ENCODE data around the gene AFF3.

The AFF3 gene

DNA sequence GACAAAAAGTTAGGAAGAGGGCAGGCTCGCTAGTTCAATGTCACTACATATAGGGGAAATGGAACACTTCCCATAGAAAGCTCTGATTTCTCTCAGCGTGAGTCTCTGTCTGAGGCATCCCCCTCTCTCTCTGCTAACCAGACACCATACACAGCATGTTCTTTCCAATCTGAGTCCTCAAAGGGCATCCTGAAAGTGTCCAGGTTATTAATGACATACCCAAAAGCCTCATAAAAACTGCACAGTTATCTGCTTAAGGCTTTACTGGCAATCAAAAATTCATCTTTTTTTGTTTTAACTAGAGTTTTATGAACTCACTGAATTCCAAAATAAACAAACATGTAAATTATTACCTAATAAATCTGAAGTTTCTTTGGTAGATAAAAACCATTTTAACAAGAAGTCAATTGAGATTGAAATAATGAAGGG lies 137.4 kb downstream of the AFF3 start:
- no peak overlapping the region for H3K4me3 ChIP-seq (ENCODE audit: low read depth, low read length)
- no peak for TF ChIP-seq CTCF (IDR thresholded peaks at IDR 0.05; ENCODE audit: borderline replicate concordance, insufficient read depth, low read depth, low read length)

- no peak overlapping the region for H3K4me3 ChIP-seq (ENCODE audit: low read depth, low read length)
- no peak for TF ChIP-seq CTCF (IDR thresholded peaks at IDR 0.05; ENCODE audit: borderline replicate concordance, insufficient read depth, low read depth, low read length)
These were observed 138.0 kb downstream of the AFF3 start for GRCh38 chr2:100004348-100004884.

- TF ChIP-seq CTCF (IDR thresholded peaks at IDR 0.05; ENCODE audit: borderline replicate concordance, insufficient read depth, low read depth, low read length) = no peak
- no peak overlapping the region for H3K4me3 ChIP-seq (ENCODE audit: low read depth, low read length)
These were observed 140.3 kb downstream of the AFF3 start for GRCh38 chr2:100002059-100002458.

- no peak overlapping the region for H3K4me3 ChIP-seq (ENCODE audit: low read depth, low read length)
- TF ChIP-seq CTCF (IDR thresholded peaks at IDR 0.05; ENCODE audit: borderline replicate concordance, insufficient read depth, low read depth, low read length) = no peak
These were observed 141.3 kb downstream of the AFF3 start for GRCh38 chr2:100000915-100001707.

DNA sequence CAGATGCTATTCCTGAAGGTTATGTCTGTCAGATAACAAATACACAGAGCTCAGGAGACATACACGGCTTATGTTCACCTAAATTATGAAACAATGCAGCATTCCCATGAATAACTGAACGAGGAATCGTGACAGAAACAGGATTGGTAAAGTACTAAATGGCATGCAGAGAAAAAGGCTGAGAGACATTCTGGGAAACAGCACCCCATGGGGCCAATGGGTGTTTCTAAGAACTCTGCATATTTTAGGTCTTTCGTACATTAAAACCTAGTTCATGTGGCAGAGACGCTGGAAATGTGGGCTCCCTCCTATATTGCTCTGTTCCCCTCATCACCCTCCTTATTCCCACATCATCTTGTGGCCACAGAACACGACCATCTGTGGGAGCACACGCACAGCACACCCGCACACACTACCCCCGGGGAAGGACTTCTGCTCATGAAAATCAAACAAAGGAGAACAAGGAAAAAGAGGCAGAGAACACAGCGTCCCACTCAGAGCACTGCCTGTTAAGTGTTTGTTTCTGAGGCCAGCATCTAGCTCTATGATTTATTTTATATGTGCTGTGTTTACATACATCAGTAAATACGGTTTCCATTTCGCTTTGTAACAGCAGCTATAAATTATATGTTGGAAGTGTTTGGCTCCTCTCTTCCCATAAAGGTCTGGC lies 143.6 kb downstream of the AFF3 start:
- no peak overlapping the region for H3K4me3 ChIP-seq (ENCODE audit: low read depth, low read length)
- TF ChIP-seq CTCF (IDR thresholded peaks at IDR 0.05; ENCODE audit: borderline replicate concordance, insufficient read depth, low read depth, low read length) = no peak

- no peak for TF ChIP-seq CTCF (IDR thresholded peaks at IDR 0.05; ENCODE audit: borderline replicate concordance, insufficient read depth, low read depth, low read length)
These were observed 152.5 kb downstream of the AFF3 start for GRCh38 chr2:99989905-99990304.

More at GRCh38 chr2:99989905-99990304, 152.5 kb downstream of the AFF3 start:
- no peak overlapping the region for H3K4me3 ChIP-seq (ENCODE audit: low read depth, low read length)

Measured in GM12875 (cell line).